Subcutaneous abdominal adipose tissue (tissue), 5 donors: ENCODE data around the gene ITPR1.

ENCODE experiments used
- H3K27ac ChIP-seq: one replicate; pipeline ENCODE4 v1.7.0; 2013; ENCODE audit warnings: low read depth, mild to moderate bottlenecking, inconsistent platforms, low read length, moderate library complexity
- H3K27me3 ChIP-seq, 5 donors: one replicate each; pipeline ENCODE4 v1.7.0; 2013; ENCODE audit warnings: low read length in 5 of 5, inconsistent platforms in 1 of 5; ENCODE audit not compliant: control insufficient read depth in 5 of 5, insufficient read depth in 4 of 5
- H3K36me3 ChIP-seq, 5 donors: one replicate each; pipeline ENCODE4 v1.7.0; 2013; ENCODE audit warnings: low read length in 5 of 5; ENCODE audit not compliant: control insufficient read depth in 5 of 5, insufficient read depth in 5 of 5
- H3K4me1 ChIP-seq, 5 donors: one replicate each; pipeline ENCODE4 v1.7.0; 2013; ENCODE audit warnings: low read length in 5 of 5, mild to moderate bottlenecking in 3 of 5, moderate library complexity in 1 of 5; ENCODE audit not compliant: control insufficient read depth in 5 of 5, insufficient read depth in 5 of 5
- H3K4me3 ChIP-seq, 5 donors: one replicate each; pipeline ENCODE4 v1.7.0; 2013; ENCODE audit warnings: low read length in 5 of 5, low read depth in 1 of 5
- H3K9ac ChIP-seq, 5 donors: one replicate each; pipeline ENCODE4 v1.7.0; 2013; ENCODE audit warnings: low read length in 5 of 5, mild to moderate bottlenecking in 4 of 5, moderate library complexity in 3 of 5
- H3K9me3 ChIP-seq, 5 donors: one replicate each; pipeline ENCODE4 v1.7.0; 2013; ENCODE audit warnings: low read length in 5 of 5; ENCODE audit not compliant: control insufficient read depth in 5 of 5
- donor health status: healthy.
- donor health status: healthy.
- donor health status: healthy.
- donor health status: healthy.
- donor health status: healthy.

The ITPR1 gene

GRCh38 chr3:4531478-4532025, 38.4 kb downstream of the ITPR1 start:
- H3K9ac ChIP-seq: no peak overlapping the region
- H3K4me1 ChIP-seq: peaks cover 0 to 50% (median 37%) of the 10 kb centered on the region in 5 donors
- no peak overlapping the region for H3K4me3 ChIP-seq
- H3K9me3 ChIP-seq: no peaks in the 10 kb centered on the region
- H3K27ac ChIP-seq: no peak overlapping the region
- H3K36me3 ChIP-seq: no peaks in the 10 kb centered on the region
- no peaks in the 10 kb centered on the region for H3K27me3 ChIP-seq

GRCh38 chr3:4532535-4533112, 39.5 kb downstream of the ITPR1 start:
- H3K27me3 ChIP-seq: no peaks in the 10 kb centered on the region
- H3K9me3 ChIP-seq: peaks cover 0 to 4% (median 0%) of the 10 kb centered on the region in 5 donors
- peak overlapping the region; percentile 81 for H3K27ac ChIP-seq
- H3K36me3 ChIP-seq: no peaks in the 10 kb centered on the region
- H3K4me3 ChIP-seq: no peak overlapping the region
- peaks cover 0 to 52% (median 37%) of the 10 kb centered on the region in 5 donors for H3K4me1 ChIP-seq
- peak overlapping the region in 1 of 5 donors; percentile 38 for H3K9ac ChIP-seq

DNA sequence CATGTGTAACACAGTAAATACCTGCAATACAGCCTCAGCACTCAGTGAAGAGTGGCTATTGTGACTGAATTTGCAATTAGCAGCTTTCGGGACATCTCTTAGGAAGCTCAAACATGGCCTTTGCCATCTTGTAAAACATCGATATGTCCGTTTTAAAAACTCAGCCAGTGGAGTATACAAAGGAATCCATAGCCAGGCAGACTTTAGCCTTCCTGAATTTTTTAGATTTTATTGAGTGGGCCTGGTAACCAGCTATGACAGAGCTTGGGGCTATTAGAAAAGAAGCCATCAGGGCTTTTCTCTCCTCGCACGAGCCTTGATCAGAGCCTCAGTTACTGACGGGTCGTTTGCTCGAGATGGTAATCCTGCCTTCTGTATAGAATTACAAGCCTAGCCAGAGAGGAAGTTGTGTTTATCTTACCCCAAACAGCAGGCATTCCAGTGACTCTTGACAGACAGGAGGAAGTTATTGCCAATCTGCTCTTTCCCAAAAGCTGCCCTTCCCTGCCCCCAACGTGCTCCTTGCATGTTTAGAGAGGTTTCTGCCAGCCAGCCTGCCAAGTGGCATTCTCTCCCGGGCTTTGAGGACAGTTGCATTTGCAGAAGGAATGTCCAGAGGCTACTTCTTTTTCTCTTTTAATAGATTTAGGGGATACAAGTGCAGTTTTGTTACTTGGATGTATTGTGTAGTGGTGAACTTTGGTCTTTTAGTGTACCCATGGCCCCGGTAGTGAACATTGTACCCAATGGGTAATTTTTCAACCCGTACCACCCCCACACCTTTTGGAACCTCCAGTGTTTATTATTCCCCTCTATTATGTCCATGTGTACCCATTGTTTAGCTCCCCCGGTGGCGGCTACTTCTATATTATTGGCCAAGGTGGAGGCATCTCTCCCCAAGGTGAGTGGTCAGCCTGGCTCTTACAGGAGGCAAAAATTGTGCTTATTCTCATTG, 40.6 kb downstream of the ITPR1 start:
- H3K27ac ChIP-seq: peak overlapping the region; percentile 81
- peak overlapping the region in 2 of 5 donors; percentile 13 to 15 for H3K4me3 ChIP-seq
- H3K27me3 ChIP-seq: no peaks in the 10 kb centered on the region
- H3K36me3 ChIP-seq: no peaks in the 10 kb centered on the region
- peak overlapping the region in 2 of 5 donors; percentile 7 to 29 for H3K9ac ChIP-seq
- peaks cover 0 to 43% (median 31%) of the 10 kb centered on the region in 5 donors for H3K4me1 ChIP-seq
- peaks cover 0 to 6% (median 0%) of the 10 kb centered on the region in 5 donors for H3K9me3 ChIP-seq

- H3K36me3 ChIP-seq: no peaks in the 10 kb centered on the region
- H3K9me3 ChIP-seq: peaks cover 0 to 9% (median 0%) of the 10 kb centered on the region in 5 donors
- H3K4me3 ChIP-seq: no peak overlapping the region
- peak overlapping the region; percentile 81 for H3K27ac ChIP-seq
- no peaks in the 10 kb centered on the region for H3K27me3 ChIP-seq
- H3K4me1 ChIP-seq: peaks cover 0 to 39% (median 28%) of the 10 kb centered on the region in 5 donors
- H3K9ac ChIP-seq: no peak overlapping the region
Measured at GRCh38 chr3:4534906-4535305, 41.8 kb downstream of the ITPR1 start.

DNA sequence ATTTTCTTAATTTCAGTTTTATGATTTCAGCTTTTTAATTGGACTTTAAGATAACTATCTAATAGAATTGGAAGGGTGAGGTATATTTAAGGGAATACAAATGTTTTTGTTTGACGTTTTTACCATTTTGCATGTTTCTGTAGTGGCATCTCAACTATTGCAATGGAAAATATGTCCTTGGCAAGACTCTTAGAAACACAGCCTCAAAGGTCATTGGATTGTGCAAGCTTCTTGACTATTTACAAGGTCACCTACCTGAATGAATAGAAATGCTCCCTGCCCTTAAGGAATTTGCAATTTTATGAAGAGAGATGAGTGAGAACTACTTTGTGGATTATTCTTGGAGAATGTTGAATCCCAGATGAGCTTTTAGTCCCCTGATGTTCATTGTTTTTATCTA, 43.1 kb downstream of the ITPR1 start:
- H3K9me3 ChIP-seq: peaks cover 0 to 14% (median 0%) of the 10 kb centered on the region in 5 donors
- H3K27ac ChIP-seq: no peak overlapping the region
- H3K4me1 ChIP-seq: peaks cover 0 to 39% (median 28%) of the 10 kb centered on the region in 5 donors
- no peak overlapping the region for H3K9ac ChIP-seq
- no peaks in the 10 kb centered on the region for H3K27me3 ChIP-seq
- no peaks in the 10 kb centered on the region for H3K36me3 ChIP-seq
- H3K4me3 ChIP-seq: no peak overlapping the region

- H3K27me3 ChIP-seq: no peaks in the 10 kb centered on the region
- no peak overlapping the region for H3K4me3 ChIP-seq
- H3K9ac ChIP-seq: no peak overlapping the region
- H3K9me3 ChIP-seq: peaks cover 0 to 14% (median 0%) of the 10 kb centered on the region in 5 donors
- no peak overlapping the region for H3K27ac ChIP-seq
- H3K36me3 ChIP-seq: no peaks in the 10 kb centered on the region
- peaks cover 0 to 9% (median 0%) of the 10 kb centered on the region in 5 donors for H3K4me1 ChIP-seq
Measured at GRCh38 chr3:4540267-4540666, 47.1 kb downstream of the ITPR1 start.

- H3K4me3 ChIP-seq: no peak overlapping the region
- H3K9ac ChIP-seq: no peak overlapping the region
- no peaks in the 10 kb centered on the region for H3K36me3 ChIP-seq
- peaks cover 0 to 10% (median 0%) of the 10 kb centered on the region in 5 donors for H3K9me3 ChIP-seq
- no peaks in the 10 kb centered on the region for H3K27me3 ChIP-seq
- H3K27ac ChIP-seq: no peak overlapping the region
- H3K4me1 ChIP-seq: no peaks in the 10 kb centered on the region
Measured at GRCh38 chr3:4543110-4543509, 50.0 kb downstream of the ITPR1 start.

DNA sequence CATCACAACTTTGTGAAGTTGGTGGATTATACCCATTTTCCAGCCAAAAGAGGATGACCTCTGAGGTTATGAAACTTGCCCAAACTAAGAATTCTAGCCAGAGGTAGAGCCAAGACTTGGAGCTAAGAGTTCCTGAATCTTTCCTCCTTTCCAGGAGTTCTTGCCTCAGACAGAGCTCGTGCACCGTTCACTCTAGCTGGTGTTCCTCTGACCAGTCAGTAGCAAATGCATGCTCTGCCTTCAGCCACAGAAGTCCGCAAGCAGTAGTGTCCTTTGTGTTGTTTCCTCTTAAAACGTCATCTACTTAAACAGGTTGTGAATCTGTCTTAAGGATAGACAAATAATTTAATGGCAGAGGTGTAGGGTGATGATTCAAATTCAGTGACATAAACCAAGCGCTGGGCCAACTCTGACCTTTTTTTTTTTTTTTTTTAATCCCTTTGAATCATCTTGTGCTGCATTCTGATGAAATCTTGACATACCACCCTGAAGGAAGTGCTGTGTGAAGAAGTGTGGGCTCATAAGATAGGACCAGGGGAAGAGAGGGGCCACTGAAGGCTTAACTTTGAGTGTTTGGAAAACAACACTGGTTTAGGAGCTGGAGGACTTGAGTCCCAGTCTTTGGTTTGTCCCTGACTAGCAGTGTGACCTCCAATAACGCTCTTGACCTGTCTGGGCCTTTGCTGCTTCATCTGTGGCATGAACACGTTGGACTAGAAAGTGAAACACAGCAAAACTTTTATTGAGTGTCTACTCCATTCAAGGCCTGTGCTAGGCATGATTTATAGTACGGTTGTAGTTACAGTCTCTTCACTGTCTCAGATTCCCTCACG, 53.4 kb downstream of the ITPR1 start:
- H3K27ac ChIP-seq: no peak overlapping the region
- no peaks in the 10 kb centered on the region for H3K36me3 ChIP-seq
- H3K4me3 ChIP-seq: no peak overlapping the region
- peaks cover 0 to 1% (median 0%) of the 10 kb centered on the region in 5 donors for H3K4me1 ChIP-seq
- no peak overlapping the region for H3K9ac ChIP-seq
- no peaks in the 10 kb centered on the region for H3K27me3 ChIP-seq
- no peaks in the 10 kb centered on the region for H3K9me3 ChIP-seq

DNA sequence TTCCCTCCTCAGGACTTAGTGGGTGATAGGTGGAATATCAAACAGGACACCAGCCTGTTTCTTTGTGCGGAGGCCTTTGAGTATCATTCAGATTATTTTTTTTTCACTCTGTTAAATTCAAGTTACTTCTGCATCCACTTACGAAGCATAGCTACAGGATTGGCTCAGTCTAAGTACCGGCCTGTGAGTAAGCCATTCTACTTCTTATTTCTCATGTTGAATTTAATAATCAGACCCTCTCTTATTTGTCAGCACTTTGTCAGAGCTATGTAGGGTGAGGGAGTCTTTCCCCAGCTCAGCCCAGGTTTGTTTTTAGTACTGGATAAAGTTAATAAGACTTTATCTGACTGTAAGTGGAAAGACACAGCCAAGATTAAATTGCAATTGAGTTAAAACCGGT, 54.7 kb downstream of the ITPR1 start:
- Histone ChIP-seq H3K36me3 (no peaks in the 10 kb centered on the region), H3K9me3 (no peaks in the 10 kb centered on the region), H3K4me3 (no peak overlapping the region), H3K27ac (no peak overlapping the region), H3K27me3 (no peaks in the 10 kb centered on the region), H3K4me1 (peaks cover 0 to 3% (median 0%) of the 10 kb centered on the region in 5 donors), H3K9ac (no peak overlapping the region)
